GM12878 (cell line): ENCODE measurements around the gene WWP2. TPM values are rescaled to one million over a fixed set of nuclear protein-coding genes. Genes with fewer than 3 reads are reported as not detected.
"Not testable (repeated sequence)": the region's sequence is repeated elsewhere in the genome, so short reads cannot be mapped to it uniquely, and the experiment has no call there.

Experiments used
- ATAC-seq: fragments of 200-7000 bp; cut with Tn5 transposase; 3 replicates; pipeline ENCODE4 v1.9.1; 2020; ENCODE audit warnings: mild to moderate bottlenecking, moderate library complexity
- BruUV-seq: library from RNA; stranded (reverse); fragments of 400-500 nt; replicated peaks from 2 replicates; lab custom pipeline; 2021; lab: Mats Ljungman, UMichigan
- CTCF ChIA-PET: fragments of 300-600 bp; sonication (Branson Sonifier 250); formaldehyde crosslinking; extraction: SDS; loops from one replicate; lab custom pipeline; 2021; ENCODE audit warnings: inconsistent platforms; lab: Yijun Ruan, JAX
- POLR2A ChIA-PET: fragments of 350-600 bp; formaldehyde crosslinking; extraction: SDS; loops from one replicate; lab custom pipeline; 2021; ENCODE audit warnings: inconsistent platforms; lab: Charles Lee
- RAD21 ChIA-PET: fragments of 300-600 bp; sonication (Branson Sonifier 250); formaldehyde crosslinking; loops from one replicate; lab custom pipeline; 2023; ENCODE audit warnings: antibody characterized with exemption; ENCODE audit not compliant: unreplicated experiment; lab: Charles Lee
- SMC1A ChIA-PET: fragments of 300-600 bp; sonication (Branson Sonifier 250); formaldehyde crosslinking; loops from one replicate; lab custom pipeline; 2023; ENCODE audit not compliant: unreplicated experiment, uncharacterized antibody; lab: Charles Lee
- DNase-seq: peaks from one replicate; pipeline ENCODE4 v3.0.0-alpha.2; 2011; ENCODE audit warnings: low read depth, low spot score
- FAIRE-seq: peaks from 3 replicates; lab custom pipeline; 2011; peaks lifted over from hg19 to GRCh38; lab: Jason Lieb, UNC
- H2AFZ ChIP-seq: 2 replicates; pipeline ENCODE4 v1.6.0; 2011; ENCODE audit warnings: low read depth, low read length, control low read depth; ENCODE audit not compliant: control insufficient read depth
- H3K27ac ChIP-seq: 2 replicates; pipeline ENCODE4 v1.5.1; 2011; ENCODE audit warnings: control low read depth; ENCODE audit not compliant: control insufficient read depth, insufficient read depth
- H3K27me3 ChIP-seq, 2 experiments: replicated peaks in 1 of 2; 2 replicates each; pipeline versions ENCODE4 v1.6.0 to v1.6.1; 2011; ENCODE audit warnings: low read length in 1 of 2; ENCODE audit not compliant: control insufficient read depth in 2 of 2, insufficient read depth in 2 of 2
- H3K36me3 ChIP-seq, 2 experiments: 2 replicates each; pipeline ENCODE4 v1.5.1; 2011; ENCODE audit warnings: low read length in 1 of 2; ENCODE audit not compliant: control insufficient read depth in 2 of 2, insufficient read depth in 2 of 2
- H3K4me1 ChIP-seq: 2 replicates; pipeline ENCODE4 v1.6.1; 2011; ENCODE audit warnings: mild to moderate bottlenecking, low read length, moderate library complexity, mixed read lengths; ENCODE audit not compliant: control insufficient read depth, insufficient read depth
- H3K4me2 ChIP-seq: 2 replicates; pipeline ENCODE4 v1.6.0; 2011; ENCODE audit warnings: control low read depth; ENCODE audit not compliant: control insufficient read depth, insufficient read depth
- H3K4me3 ChIP-seq: fragments of 200-600 bp; sonication (generic); 2 replicates; pipeline ENCODE4 v1.5.1; 2016
- H3K79me2 ChIP-seq: 2 replicates; pipeline ENCODE4 v1.6.0; 2011; ENCODE audit warnings: low read length; ENCODE audit not compliant: control insufficient read depth, insufficient read depth
- H3K9ac ChIP-seq: 2 replicates; pipeline ENCODE4 v1.8.0; 2011; ENCODE audit warnings: low read length, control low read depth, mixed read lengths; ENCODE audit not compliant: control insufficient read depth, insufficient read depth
- H3K9me3 ChIP-seq: replicated peaks from 3 replicates; pipeline ENCODE4 v1.5.1; 2011; ENCODE audit warnings: mild to moderate bottlenecking, low read length; ENCODE audit not compliant: control insufficient read depth, insufficient read depth
- H4K20me1 ChIP-seq: 2 replicates; pipeline ENCODE4 v1.6.0; 2011; ENCODE audit not compliant: control insufficient read depth, insufficient read depth
- POLR2A ChIP-seq: IDR thresholded peaks from 2 replicates; pipeline ENCODE4 v1.6.1; 2011; ENCODE audit warnings: low read depth, mild to moderate bottlenecking, low read length
- RCOR1 ChIP-seq: conservative IDR thresholded peaks from 2 replicates; pipeline ENCODE4 v1.6.1; 2012; ENCODE audit warnings: low read depth, low read length, improper control_type of control experiment
- WGBS: methylation state at CpG from one replicate; pipeline ENCODE4 v1.1.6; 2016; ENCODE audit warnings: low lambda C conversion rate; ENCODE audit not compliant: insufficient replicate concordance, insufficient coverage; ENCODE audit errors: missing lambda C conversion rate; 5-methylcytosine and 5-hydroxymethylcytosine counted together
- in situ Hi-C: fragments of 300-500 bp; cut with MboI; formaldehyde crosslinking; loops from 9 replicates; pipeline ENCODE4 v1.14.3; 2018; ENCODE audit warnings: mixed read lengths
- intact Hi-C: fragments of 100-400 bp; cut with micrococcal nuclease; formaldehyde crosslinking; loops from one replicate; pipeline ENCODE4 v1.14.2; 2022; ENCODE audit not compliant: unreplicated experiment
- polyA plus RNA-seq, 11 experiments: library from polyadenylated mRNA; depleted of rRNA in 4 of 11; unstranded in 6 of 11; stranded (reverse) in 5 of 11; fragments of >200 nt; fragmentation: Nextera tagmentation in 4 of 11; fragmentation: Illumina TruSeq in 1 of 11; extraction: Ambion mirVana in 4 of 11; extraction: Trizol in 1 of 11; gene quantifications; 1 replicate in 1 of 11; 2 replicates in 10 of 11; pipeline versions ENCODE4 v1.2.1 to v1.2.3, GENCODE V29; 2011 to 2016; ENCODE audit warnings: inconsistent platforms in 2 of 11, missing spikeins in 2 of 11, low read depth in 1 of 11
- total RNA-seq, 4 experiments: library from RNA; depleted of rRNA in 3 of 4; stranded (reverse); fragments of >200 nt in 3 of 4; fragmentation: Illumina TruSeq in 1 of 4; extraction: Trizol in 1 of 4; gene quantifications; 2 replicates each; pipeline versions ENCODE4 v1.2.1 to v1.2.3, GENCODE V29; 2013 to 2021

Gene WWP2
- total and polyA plus RNA-seq, 10 of the 15 experiments (the other 5 are each of a cell fraction or from before 2014, with no cell fraction given), result 2.8 to 47.0 (median 23.8) TPM

DNA sequence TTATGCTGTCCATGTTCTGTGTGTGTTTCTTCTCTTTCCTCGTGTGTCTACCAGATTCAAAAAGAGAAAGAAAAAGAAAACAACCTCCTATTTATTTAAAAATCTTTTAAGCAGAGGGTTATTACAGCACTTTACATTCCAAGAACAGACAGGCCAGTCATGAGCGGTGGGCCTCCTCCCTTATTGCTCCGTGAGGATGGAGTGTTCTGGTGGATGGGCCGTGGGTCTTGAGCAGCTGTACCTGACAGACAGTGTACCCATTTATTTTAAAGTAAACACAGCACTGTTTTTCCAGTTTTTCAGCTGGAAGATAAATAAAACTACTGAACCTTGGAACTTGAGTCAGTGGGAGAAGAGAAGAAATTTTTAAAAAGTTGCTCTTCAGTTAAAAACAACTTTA, 52.4 kb downstream of the WWP2 start:
- H3K27me3 ChIP-seq, result no peaks in the 10 kb centered on the region
- H3K4me3 ChIP-seq, result no peak overlapping the region
- intact Hi-C loops (no loop called here), in situ Hi-C loops (no loop called here)
- H3K79me2 ChIP-seq, result no peaks in the 10 kb centered on the region
- POLR2A ChIA-PET, result no interaction called here
- H3K27ac ChIP-seq, result no peak overlapping the region
- no peak overlapping the region for H3K4me2 ChIP-seq
- RAD21 ChIA-PET, result no interaction called here
- H3K36me3 ChIP-seq, result peaks cover 0 to 9% of the 10 kb centered on the region in 2 experiments
- CTCF ChIA-PET, result interaction anchor here (1.1 kb wide), 2 partner anchors 8 to 116 kb away, joined by 3 read pairs; no protein-coding TSS in a partner anchor
- no TSS peak for BruUV-seq
- no peak for TF ChIP-seq POLR2A
- TF ChIP-seq RCOR1, result no peak
- no peaks in the 10 kb centered on the region for H3K4me1 ChIP-seq
- H4K20me1 ChIP-seq, result no peaks in the 10 kb centered on the region
- no peak overlapping the region for H3K9ac ChIP-seq
- WGBS, result 83% methylated on average over 4 of the region's 4 CpGs
- DNase-seq, result no peak
- no peaks in the 10 kb centered on the region; the same call in 2 of the 3 replicates for H3K9me3 ChIP-seq
- FAIRE-seq, result no peak
- no peak overlapping the region for H2AFZ ChIP-seq
- ATAC-seq, result no peak
- SMC1A ChIA-PET, result interaction anchor here (0.6 to 1.2 kb wide), 2 partner anchors 20 to 116 kb away, joined by 3 read pairs; no protein-coding TSS in a partner anchor

DNA sequence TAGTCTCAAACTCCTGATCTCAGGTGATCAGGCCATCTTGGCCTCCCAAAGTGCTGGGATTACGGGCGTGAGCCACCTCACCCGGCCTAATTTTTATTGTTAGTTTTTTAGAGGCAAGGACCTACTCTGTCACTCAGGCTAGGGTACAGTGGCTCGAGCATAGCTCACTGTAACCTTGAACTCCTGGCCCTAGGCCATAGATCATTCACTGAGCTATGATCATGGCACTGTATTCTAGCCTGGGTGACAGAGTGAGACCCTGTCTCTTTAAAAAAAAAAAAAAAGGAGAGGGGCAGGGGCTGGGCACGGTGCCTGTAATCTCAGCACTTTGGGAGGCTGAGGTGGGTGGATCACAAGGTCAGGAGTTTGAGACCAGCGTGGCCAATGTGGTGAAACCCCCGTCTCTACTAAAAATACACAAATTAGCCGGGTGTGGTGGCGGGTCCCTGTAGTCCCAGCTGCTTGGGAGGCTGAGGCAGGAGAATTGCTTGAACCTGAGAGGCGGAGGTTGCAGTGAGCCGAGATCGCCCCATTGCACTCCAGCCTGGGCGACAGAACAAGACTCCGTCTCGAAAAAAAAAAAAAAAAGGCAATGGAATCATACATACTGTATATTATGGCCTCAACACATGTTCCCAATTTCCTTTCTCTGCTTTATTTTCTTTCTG, 53.2 kb downstream of the WWP2 start:
- H2AFZ ChIP-seq, H3K27me3 ChIP-seq, BruUV-seq, H3K9ac ChIP-seq, H4K20me1 ChIP-seq, H3K27ac ChIP-seq, SMC1A ChIA-PET, H3K4me3 ChIP-seq, in situ Hi-C loops, POLR2A ChIA-PET, RAD21 ChIA-PET, H3K79me2 ChIP-seq, DNase-seq, ATAC-seq, H3K4me2 ChIP-seq, intact Hi-C loops, H3K4me1 ChIP-seq, H3K9me3 ChIP-seq, H3K36me3 ChIP-seq, FAIRE-seq: not testable (repeated sequence)
- CTCF ChIA-PET, result interaction anchor here (0.7 to 1.1 kb wide), 2 partner anchors 26 to 115 kb away, joined by 3 to 6 read pairs; no protein-coding TSS in a partner anchor
- 87% methylated on average over 15 of the region's 15 CpGs for WGBS
